Measurements from ENCODE around the gene ALAS1. TPM values are rescaled to one million over a fixed set of nuclear protein-coding genes. Genes with fewer than 3 reads are reported as not detected.

Gene ALAS1
- total and polyA plus RNA-seq, 4 donors = 38.7 to 85.1 (median 57.2) TPM

DNA sequence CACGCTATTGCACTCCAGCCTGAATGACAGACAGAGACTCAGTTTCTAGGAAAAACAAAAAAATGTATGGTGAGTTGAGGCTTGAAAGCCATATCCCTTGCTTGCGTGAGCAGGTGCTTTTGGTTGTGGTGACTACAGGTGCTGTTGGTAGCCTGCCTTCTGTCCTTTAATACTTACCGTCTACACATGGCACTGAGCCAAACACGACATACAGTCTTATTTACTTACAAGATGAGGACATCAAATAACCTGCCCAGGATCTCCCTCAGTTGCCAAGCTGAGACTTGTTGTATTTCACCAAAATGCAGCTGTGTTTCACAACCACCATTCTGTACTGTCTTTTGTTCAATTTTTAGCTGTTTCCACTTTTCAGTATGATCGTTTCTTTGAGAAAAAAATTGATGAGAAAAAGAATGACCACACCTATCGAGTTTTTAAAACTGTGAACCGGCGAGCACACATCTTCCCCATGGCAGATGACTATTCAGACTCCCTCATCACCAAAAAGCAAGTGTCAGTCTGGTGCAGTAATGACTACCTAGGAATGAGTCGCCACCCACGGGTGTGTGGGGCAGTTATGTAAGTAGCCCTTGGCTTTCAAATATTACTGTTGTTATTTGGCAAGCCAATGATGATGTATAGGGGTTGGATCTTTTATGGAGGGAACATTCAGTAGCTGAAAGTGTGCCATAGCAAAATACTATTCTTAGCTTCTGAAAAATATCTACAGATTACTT is 6.5 kb downstream of the ALAS1 start:
- DNase-seq = no peak
- Histone ChIP-seq H3K27me3 (ENCODE audit: control insufficient read depth in 3 of 3, insufficient read depth in 3 of 3, low read length in 2 of 3) (no peaks in the 10 kb centered on the region), H3K9me3 (ENCODE audit: control insufficient read depth in 4 of 4, insufficient read depth in 3 of 4, low read length in 3 of 4) (no peaks in the 10 kb centered on the region), H3K4me3 (no peak overlapping the region), H3K27ac (ENCODE audit: low read depth in 1 of 2, low read length in 1 of 2) (peak overlapping the region in 1 of 2 donors; percentile 4), H3K4me1 (ENCODE audit: control insufficient read depth in 5 of 5, insufficient read depth in 5 of 5, low read length in 5 of 5) (peaks cover 0 to 9% (median 2%) of the 10 kb centered on the region in 5 donors), H3K9ac (ENCODE audit: insufficient read depth in 1 of 2, low read length in 2 of 2) (no peak overlapping the region), H3K36me3 (ENCODE audit: control insufficient read depth in 4 of 4, insufficient read depth in 4 of 4, low read length in 4 of 4) (peaks cover 43 to 68% (median 55%) of the 10 kb centered on the region in 4 donors)
- no peak for TF ChIP-seq CTCF (IDR thresholded peaks at IDR 0.05; ENCODE audit: control extremely low read depth, extremely low read depth)
- ATAC-seq (ENCODE audit: insufficient read depth, low FRiP score) = no peak
- WGBS, 2 donors = 54 to 67% methylated on average over 10 of the region's 10 CpGs

GRCh38 chr3:52205727-52206372 is 7.9 kb downstream of the ALAS1 start:
- H3K36me3 ChIP-seq (ENCODE audit: control insufficient read depth in 4 of 4, insufficient read depth in 4 of 4, low read length in 4 of 4) = peaks cover 47 to 75% (median 61%) of the 10 kb centered on the region in 4 donors
- DNase-seq (no peak), ATAC-seq (ENCODE audit: insufficient read depth, low FRiP score) (no peak)
- H3K9me3 ChIP-seq (ENCODE audit: control insufficient read depth in 4 of 4, insufficient read depth in 3 of 4, low read length in 3 of 4) = no peaks in the 10 kb centered on the region
- H3K4me1 ChIP-seq (ENCODE audit: control insufficient read depth in 5 of 5, insufficient read depth in 5 of 5, low read length in 5 of 5) = peaks cover 0 to 9% (median 0%) of the 10 kb centered on the region in 5 donors
- no peak overlapping the region for H3K4me3 ChIP-seq
- 70 to 89% methylated on average over 6 of the region's 6 CpGs for WGBS, 2 donors
- H3K27me3 ChIP-seq (ENCODE audit: control insufficient read depth in 3 of 3, insufficient read depth in 3 of 3, low read length in 2 of 3) = no peaks in the 10 kb centered on the region
- H3K9ac ChIP-seq (ENCODE audit: insufficient read depth in 1 of 2, low read length in 2 of 2) = no peak overlapping the region
- TF ChIP-seq CTCF (IDR thresholded peaks at IDR 0.05; ENCODE audit: control extremely low read depth, extremely low read depth) = no peak
- no peak overlapping the region for H3K27ac ChIP-seq (ENCODE audit: low read depth in 1 of 2, low read length in 1 of 2)

DNA sequence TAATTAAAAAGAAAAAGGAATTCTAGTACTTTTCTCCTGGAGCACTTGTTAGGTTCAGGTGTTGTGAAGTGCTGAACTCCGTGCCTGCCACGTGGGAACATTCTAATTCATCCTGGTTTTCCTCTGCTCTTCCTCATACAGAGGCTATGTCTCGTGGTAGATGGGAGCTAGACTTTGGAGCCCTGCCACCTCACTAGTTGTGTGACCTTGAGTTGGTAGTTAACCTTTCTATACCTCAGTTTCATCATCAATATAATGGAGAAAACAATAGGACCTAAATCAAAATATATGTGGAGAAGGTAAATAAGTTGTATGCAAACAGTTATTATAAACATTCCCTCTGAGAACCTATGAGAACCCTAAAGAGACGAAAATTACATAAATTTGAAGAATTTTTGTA is 10.6 kb downstream of the ALAS1 start:
- no peaks in the 10 kb centered on the region for H3K9me3 ChIP-seq (ENCODE audit: control insufficient read depth in 4 of 4, insufficient read depth in 3 of 4, low read length in 3 of 4)
- no peak for TF ChIP-seq CTCF (IDR thresholded peaks at IDR 0.05; ENCODE audit: control extremely low read depth, extremely low read depth)
- ATAC-seq (ENCODE audit: insufficient read depth, low FRiP score) (no peak), DNase-seq (no peak)
- peaks cover 0 to 10% (median 0%) of the 10 kb centered on the region in 5 donors for H3K4me1 ChIP-seq (ENCODE audit: control insufficient read depth in 5 of 5, insufficient read depth in 5 of 5, low read length in 5 of 5)
- 92 to 96% methylated on average over 4 of the region's 4 CpGs for WGBS, 2 donors
- no peak overlapping the region for H3K4me3 ChIP-seq
- H3K27me3 ChIP-seq (ENCODE audit: control insufficient read depth in 3 of 3, insufficient read depth in 3 of 3, low read length in 2 of 3) = no peaks in the 10 kb centered on the region
- H3K9ac ChIP-seq (ENCODE audit: insufficient read depth in 1 of 2, low read length in 2 of 2) = no peak overlapping the region
- H3K27ac ChIP-seq (ENCODE audit: low read depth in 1 of 2, low read length in 1 of 2) = no peak overlapping the region
- H3K36me3 ChIP-seq (ENCODE audit: control insufficient read depth in 4 of 4, insufficient read depth in 4 of 4, low read length in 4 of 4) = peaks cover 48 to 82% (median 69%) of the 10 kb centered on the region in 4 donors

All from lung (tissue), 12 donors.